Measurements from ENCODE around the gene MXI1. TPM values are rescaled to one million over a fixed set of nuclear protein-coding genes. Genes with fewer than 3 reads are reported as not detected.

The MXI1 gene
- total and polyA plus RNA-seq, 12 donors, result 21.4 to 69.8 (median 38.6) TPM

DNA sequence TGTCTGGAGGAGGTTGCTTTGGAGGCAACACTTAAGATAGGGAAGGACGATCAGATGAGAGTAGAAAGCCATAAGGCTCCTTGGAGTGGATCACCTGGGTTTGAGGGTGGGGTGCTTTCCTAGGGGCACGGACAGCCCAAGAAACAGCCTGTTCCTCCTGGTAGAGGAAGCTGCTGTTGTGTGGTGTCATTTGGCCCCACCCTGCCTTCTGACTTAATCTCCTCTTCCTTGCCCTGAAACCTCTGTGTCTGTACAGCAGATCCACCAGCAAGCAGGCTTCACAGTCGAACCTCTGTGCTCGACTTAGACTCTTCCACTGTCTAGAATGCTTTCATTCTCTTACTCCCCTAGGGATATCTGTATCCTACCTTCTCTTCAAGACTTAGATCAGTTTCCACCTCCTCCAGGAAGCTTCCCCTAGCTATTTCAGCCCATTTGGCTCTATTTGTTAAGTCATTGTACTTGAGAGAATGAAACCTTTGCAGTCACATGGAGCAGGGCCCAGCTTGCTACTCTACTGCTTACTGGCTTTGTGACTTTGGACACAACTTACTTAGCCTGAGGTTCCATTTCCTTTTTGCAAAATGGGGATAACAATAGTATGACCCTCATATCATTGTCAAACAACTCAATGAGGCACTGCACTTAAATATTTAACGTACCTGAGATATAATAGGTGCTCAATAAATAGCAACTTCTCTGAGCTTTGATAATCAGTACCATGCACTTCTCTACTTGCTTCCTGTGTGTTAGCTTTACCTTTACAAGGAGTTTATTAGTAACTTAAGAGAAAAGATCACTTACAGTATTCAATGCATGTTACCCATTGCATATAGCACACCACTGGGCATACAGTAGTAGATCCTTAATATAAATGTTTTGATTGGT, 5.0 kb downstream of the MXI1 start:
- Histone ChIP-seq H3K27ac (peak overlapping the region in 2 of 5 donors; percentile 18 to 98), H3K27me3 (no peaks in the 10 kb centered on the region), H3K9me3 (replicated peaks in 1 of 3) (no peaks in the 10 kb centered on the region), H3K4me1 (replicated peaks in 1 of 2) (peaks cover 0 to 29% of the 10 kb centered on the region in 2 donors), H3K4me3 (peak overlapping the region in 1 of 4 donors; percentile 63), H3K36me3 (replicated peaks in 1 of 2) (no peaks in the 10 kb centered on the region)
- TF ChIP-seq, protein P1, sequence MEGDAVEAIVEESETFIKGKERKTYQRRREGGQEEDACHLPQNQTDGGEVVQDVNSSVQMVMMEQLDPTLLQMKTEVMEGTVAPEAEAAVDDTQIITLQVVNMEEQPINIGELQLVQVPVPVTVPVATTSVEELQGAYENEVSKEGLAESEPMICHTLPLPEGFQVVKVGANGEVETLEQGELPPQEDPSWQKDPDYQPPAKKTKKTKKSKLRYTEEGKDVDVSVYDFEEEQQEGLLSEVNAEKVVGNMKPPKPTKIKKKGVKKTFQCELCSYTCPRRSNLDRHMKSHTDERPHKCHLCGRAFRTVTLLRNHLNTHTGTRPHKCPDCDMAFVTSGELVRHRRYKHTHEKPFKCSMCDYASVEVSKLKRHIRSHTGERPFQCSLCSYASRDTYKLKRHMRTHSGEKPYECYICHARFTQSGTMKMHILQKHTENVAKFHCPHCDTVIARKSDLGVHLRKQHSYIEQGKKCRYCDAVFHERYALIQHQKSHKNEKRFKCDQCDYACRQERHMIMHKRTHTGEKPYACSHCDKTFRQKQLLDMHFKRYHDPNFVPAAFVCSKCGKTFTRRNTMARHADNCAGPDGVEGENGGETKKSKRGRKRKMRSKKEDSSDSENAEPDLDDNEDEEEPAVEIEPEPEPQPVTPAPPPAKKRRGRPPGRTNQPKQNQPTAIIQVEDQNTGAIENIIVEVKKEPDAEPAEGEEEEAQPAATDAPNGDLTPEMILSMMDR (IDR thresholded peaks at IDR 0.05), result no peak
- TF ChIP-seq POLR2A (IDR thresholded peaks at IDR 0.05), result no peak
- 80 to 84% (median 82%) methylated on average over 5 of the region's 5 CpGs for WGBS, 4 donors
- intact Hi-C loops (cut with DNase I), result no loop called here
- peak in 3 of 7 donors; percentile 32 to 66 (median 33) for DNase-seq

DNA sequence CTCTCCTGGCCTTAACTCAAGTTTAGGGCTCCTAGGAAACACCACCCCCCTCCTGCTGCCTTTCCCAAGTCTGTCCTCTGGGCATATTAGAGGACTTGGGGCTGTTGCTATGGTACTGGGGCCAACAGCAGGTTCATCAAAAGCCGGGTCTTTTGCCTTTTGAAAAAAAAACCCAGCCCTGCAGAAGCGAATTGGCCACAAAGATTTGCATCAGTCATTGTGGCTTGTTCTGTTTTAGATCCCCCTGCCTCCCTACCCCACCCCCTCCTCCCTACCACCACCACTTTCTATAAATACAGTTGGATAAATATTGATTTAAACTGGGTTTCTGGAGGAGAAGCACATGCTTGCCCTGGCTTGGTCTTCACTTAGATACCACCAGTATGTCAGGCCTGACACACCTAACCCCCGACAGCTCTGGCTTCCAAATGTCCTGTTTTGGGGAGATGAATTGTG, 7.0 kb downstream of the MXI1 start:
- no peak overlapping the region for H3K27ac ChIP-seq
- TF ChIP-seq POLR2A (IDR thresholded peaks at IDR 0.05), result no peak
- TF ChIP-seq, protein P1 (IDR thresholded peaks at IDR 0.05), result no peak
- H3K4me1 ChIP-seq (replicated peaks in 1 of 2), result peaks cover 0 to 29% of the 10 kb centered on the region in 2 donors
- H3K9me3 ChIP-seq (replicated peaks in 1 of 3), result no peaks in the 10 kb centered on the region
- intact Hi-C loops (cut with DNase I), result no loop called here
- no peak overlapping the region for H3K4me3 ChIP-seq
- 65 to 74% (median 71%) methylated on average over 3 of the region's 3 CpGs for WGBS, 4 donors
- H3K27me3 ChIP-seq, result no peaks in the 10 kb centered on the region
- DNase-seq, result no peak
- no peaks in the 10 kb centered on the region for H3K36me3 ChIP-seq (replicated peaks in 1 of 2)

DNA sequence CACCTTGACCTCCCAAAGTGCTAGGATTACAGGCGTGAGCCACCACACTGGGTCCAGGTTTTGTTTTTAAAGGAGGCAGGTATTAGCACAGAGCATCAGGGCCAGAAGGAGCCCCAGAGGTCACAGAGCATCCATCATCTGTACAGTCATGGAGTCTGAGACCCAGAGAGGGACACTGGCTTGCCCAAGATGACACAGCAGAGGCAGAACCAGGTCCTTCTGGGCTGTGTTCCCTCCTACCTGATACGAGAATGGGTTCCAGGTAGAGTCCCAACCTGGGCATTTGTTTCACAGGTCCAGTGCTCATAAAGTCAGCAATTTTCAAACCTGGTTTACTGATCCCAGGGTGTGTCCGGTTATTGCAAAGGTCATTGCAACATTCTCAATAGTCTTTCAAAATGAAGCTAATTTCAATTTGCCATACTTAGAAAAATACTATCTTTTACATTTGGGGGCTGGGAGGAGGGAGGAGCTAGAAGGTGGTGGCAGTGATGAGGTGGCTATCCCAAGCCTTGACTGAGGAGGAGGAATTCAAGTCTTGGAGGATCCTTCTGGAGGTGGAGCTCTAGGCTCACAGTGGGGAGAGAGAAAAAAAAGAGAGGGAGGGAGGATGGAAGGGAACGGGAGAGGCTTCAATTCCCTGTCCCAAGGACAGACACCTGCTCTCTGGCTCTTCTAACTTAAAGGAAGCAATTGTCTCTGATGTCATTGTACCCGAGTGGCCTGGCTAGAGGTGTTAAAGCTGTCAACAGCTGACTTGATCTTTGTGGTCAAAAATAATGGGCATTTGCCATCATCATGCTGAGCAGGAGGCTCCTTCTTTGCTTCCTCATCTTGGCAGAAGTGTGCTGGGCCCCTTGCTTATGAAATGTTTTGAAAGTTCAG, 8.1 kb downstream of the MXI1 start:
- TF ChIP-seq, protein P1 (IDR thresholded peaks at IDR 0.05), result no peak
- WGBS, 4 donors, result 59 to 71% (median 68%) methylated on average over 4 to 5 of the region's 5 CpGs
- Histone ChIP-seq H3K27ac (no peak overlapping the region), H3K9me3 (replicated peaks in 1 of 3) (no peaks in the 10 kb centered on the region), H3K27me3 (no peaks in the 10 kb centered on the region), H3K4me3 (no peak overlapping the region), H3K4me1 (replicated peaks in 1 of 2) (peaks cover 8 to 37% of the 10 kb centered on the region in 2 donors), H3K36me3 (replicated peaks in 1 of 2) (no peaks in the 10 kb centered on the region)
- DNase-seq, result no peak
- intact Hi-C loops (cut with DNase I), result no loop called here

DNA sequence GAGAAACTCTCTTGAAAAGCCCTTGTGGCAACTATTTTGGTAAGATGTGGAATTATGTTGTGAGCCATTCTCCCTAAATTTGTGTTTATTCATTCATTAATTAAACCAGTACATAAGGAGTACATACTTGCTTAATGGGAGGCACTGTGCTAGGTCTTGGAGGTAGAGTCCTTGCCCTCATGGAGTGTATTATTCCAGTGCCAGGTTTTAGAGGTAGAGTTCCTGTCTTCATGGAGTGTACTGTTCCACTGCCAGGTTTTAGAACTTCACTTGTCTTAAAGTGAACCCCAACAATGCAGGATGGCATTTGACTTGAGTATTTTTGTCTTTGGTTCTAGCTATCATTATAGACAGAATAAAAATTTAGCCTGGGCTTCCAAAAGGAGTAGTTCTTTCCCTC, 8.8 kb downstream of the MXI1 start:
- peaks cover 14 to 44% of the 10 kb centered on the region in 2 donors for H3K4me1 ChIP-seq (replicated peaks in 1 of 2)
- intact Hi-C loops (cut with DNase I), result no loop called here
- H3K36me3 ChIP-seq (replicated peaks in 1 of 2), result no peaks in the 10 kb centered on the region
- H3K27ac ChIP-seq, result peak overlapping the region in 2 of 5 donors; percentile 67 to 72
- no peaks in the 10 kb centered on the region for H3K27me3 ChIP-seq
- H3K9me3 ChIP-seq (replicated peaks in 1 of 3), result no peaks in the 10 kb centered on the region
- DNase-seq, result no peak
- no peak overlapping the region for H3K4me3 ChIP-seq
- TF ChIP-seq, protein P1 (IDR thresholded peaks at IDR 0.05), result no peak
- no peak for TF ChIP-seq POLR2A (IDR thresholded peaks at IDR 0.05)
